ENCODE results near the gene DENND5B.

DNA sequence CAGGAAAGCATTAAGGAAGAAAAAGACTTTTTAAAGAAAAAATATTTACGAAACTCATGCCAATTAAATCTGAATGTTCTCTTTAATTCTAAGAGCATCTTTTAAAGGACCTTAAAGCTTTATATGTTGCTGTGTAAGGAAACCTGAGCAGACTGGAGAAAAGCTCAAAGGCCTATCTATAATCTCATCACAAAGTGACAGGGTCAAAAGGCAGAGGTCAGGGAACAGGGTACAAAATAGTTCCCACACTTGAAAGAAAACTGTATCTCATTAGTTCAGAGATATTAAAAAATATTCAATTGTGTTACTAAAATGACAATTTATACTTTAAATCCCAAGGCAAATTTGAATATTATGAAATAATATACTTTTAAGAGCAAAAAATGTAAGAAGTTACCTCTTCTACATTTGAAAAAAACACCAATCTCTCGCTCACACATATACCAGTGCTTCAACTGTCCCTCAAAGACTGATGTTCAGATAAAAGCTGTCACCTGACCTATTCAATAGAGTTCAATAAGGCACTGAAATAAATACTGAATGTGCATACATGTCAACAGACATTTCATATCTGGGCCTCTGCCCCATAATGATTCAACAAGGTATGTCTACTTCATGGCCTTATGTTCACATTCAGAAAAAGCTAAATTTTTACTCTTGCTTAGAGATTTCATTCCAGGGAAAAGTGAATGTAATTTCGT is 17.9 kb downstream of the DENND5B start:
- TF ChIP-seq, protein P1, sequence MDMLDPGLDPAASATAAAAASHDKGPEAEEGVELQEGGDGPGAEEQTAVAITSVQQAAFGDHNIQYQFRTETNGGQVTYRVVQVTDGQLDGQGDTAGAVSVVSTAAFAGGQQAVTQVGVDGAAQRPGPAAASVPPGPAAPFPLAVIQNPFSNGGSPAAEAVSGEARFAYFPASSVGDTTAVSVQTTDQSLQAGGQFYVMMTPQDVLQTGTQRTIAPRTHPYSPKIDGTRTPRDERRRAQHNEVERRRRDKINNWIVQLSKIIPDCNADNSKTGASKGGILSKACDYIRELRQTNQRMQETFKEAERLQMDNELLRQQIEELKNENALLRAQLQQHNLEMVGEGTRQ (CRISPR knock-in tag; IDR thresholded peaks at IDR 0.05): no peak
- TF ChIP-seq CBFB (CRISPR knock-in tag; IDR thresholded peaks at IDR 0.05; ENCODE audit: low read depth): no peak
- TF ChIP-seq, protein P2, sequence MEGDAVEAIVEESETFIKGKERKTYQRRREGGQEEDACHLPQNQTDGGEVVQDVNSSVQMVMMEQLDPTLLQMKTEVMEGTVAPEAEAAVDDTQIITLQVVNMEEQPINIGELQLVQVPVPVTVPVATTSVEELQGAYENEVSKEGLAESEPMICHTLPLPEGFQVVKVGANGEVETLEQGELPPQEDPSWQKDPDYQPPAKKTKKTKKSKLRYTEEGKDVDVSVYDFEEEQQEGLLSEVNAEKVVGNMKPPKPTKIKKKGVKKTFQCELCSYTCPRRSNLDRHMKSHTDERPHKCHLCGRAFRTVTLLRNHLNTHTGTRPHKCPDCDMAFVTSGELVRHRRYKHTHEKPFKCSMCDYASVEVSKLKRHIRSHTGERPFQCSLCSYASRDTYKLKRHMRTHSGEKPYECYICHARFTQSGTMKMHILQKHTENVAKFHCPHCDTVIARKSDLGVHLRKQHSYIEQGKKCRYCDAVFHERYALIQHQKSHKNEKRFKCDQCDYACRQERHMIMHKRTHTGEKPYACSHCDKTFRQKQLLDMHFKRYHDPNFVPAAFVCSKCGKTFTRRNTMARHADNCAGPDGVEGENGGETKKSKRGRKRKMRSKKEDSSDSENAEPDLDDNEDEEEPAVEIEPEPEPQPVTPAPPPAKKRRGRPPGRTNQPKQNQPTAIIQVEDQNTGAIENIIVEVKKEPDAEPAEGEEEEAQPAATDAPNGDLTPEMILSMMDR (IDR thresholded peaks at IDR 0.05): no peak
- TF ChIP-seq ELF4 (CRISPR knock-in tag; IDR thresholded peaks at IDR 0.05; ENCODE audit: low read depth): no peak
- TF ChIP-seq, protein P3, sequence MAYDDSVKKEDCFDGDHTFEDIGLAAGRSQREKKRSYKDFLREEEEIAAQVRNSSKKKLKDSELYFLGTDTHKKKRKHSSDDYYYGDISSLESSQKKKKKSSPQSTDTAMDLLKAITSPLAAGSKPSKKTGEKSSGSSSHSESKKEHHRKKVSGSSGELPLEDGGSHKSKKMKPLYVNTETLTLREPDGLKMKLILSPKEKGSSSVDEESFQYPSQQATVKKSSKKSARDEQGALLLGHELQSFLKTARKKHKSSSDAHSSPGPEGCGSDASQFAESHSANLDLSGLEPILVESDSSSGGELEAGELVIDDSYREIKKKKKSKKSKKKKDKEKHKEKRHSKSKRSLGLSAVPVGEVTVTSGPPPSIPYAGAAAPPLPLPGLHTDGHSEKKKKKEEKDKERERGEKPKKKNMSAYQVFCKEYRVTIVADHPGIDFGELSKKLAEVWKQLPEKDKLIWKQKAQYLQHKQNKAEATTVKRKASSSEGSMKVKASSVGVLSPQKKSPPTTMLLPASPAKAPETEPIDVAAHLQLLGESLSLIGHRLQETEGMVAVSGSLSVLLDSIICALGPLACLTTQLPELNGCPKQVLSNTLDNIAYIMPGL (CRISPR knock-in tag; IDR thresholded peaks at IDR 0.05): no peak
